HL-60 (cell line): ENCODE results near the gene CEP44.

ENCODE experiments used
- DNase-seq, 2 experiments: peaks; one replicate each; pipeline ENCODE4 v3.0.0-alpha.2; 2010 to 2020; ENCODE audit warnings: low read depth in 1 of 2, low spot score in 1 of 2
- H3K27ac ChIP-seq: fragments of 250-450 bp; sonication (Bioruptor Pico); replicated peaks from 2 replicates; pipeline ENCODE4 v1.5.1; 2020; ENCODE audit warnings: mild to moderate bottlenecking, moderate library complexity
- H3K27me3 ChIP-seq: fragments of 250-450 bp; sonication (Bioruptor Pico); 2 replicates; pipeline ENCODE4 v1.5.1; 2021; ENCODE audit warnings: mild to moderate bottlenecking, moderate library complexity; ENCODE audit not compliant: insufficient read depth, poor library complexity, severe bottlenecking
- H3K4me3 ChIP-seq: replicated peaks from 2 replicates; pipeline ENCODE4 v1.5.1; 2011; ENCODE audit warnings: mild to moderate bottlenecking, control low read depth, low read length; ENCODE audit not compliant: insufficient read depth
- CTCF ChIP-seq: IDR thresholded peaks from one replicate; pipeline ENCODE4 v1.5.1; 2011; ENCODE audit warnings: low read length, control low read depth, inconsistent platforms; ENCODE audit not compliant: insufficient read depth
- GABPA ChIP-seq: IDR thresholded peaks from 2 replicates; pipeline ENCODE4 v1.6.1; 2012; ENCODE audit warnings: low read depth
- POLR2AphosphoS5 ChIP-seq: IDR thresholded peaks from 2 replicates; pipeline ENCODE4 v1.6.1; 2012; ENCODE audit warnings: low read depth
- REST ChIP-seq: IDR thresholded peaks from 2 replicates; pipeline ENCODE4 v1.6.1; 2012; ENCODE audit warnings: low read depth; ENCODE audit not compliant: insufficient replicate concordance
- SPI1 ChIP-seq: IDR thresholded peaks from 2 replicates; pipeline ENCODE4 v1.6.1; 2012; ENCODE audit warnings: low read depth, mild to moderate bottlenecking, borderline replicate concordance
- long read RNA-seq: library from polyadenylated mRNA; unstranded; transcript quantifications from one replicate; pipeline ENCODE4 v2.0.0, GENCODE V29; 2020

CEP44 gene
- long read RNA-seq, full-length matches to known transcripts: 8 of 72 reads
- long read RNA-seq, partial matches to known transcripts: 29 of 72 reads
- long read RNA-seq, other reads (novel, unspliced or antisense): 35 of 72 reads

GRCh38 chr4:174283507-174284471 lies at the start of gene CEP44, which contains the start of gene FBXO8:
Gene CEP44, plus strand, starts transcription at chr4:174283911. Its CDS starts 15,211 bp downstream, at chr4:174299122.
Gene FBXO8, minus strand, starts transcription at chr4:174283667. Its CDS starts 20,575 bp downstream, at chr4:174263092.
- DNase-seq: peak; percentile 40 to 78
- Histone ChIP-seq H3K27me3 (no peaks in the 10 kb centered on the region), H3K4me3 (peak within 1 kb of the TSS; percentile 75), H3K27ac (peak within 1 kb of the TSS; percentile 99)
- TF ChIP-seq SPI1 (no peak), CTCF (no peak), POLR2AphosphoS5 (peak; percentile 88), GABPA (peak; percentile 87), REST (peak; percentile 61)

- no peaks in the 10 kb centered on the region for H3K27me3 ChIP-seq
- TF ChIP-seq GABPA (no peak), SPI1 (no peak), REST (no peak)
- H3K4me3 ChIP-seq: no peak overlapping the region
- H3K27ac ChIP-seq: no peak overlapping the region
- DNase-seq: no peak
These were observed 47.4 kb upstream of the CEP44 start for GRCh38 chr4:174236359-174236758.

GRCh38 chr4:174241162-174241561 lies 42.5 kb upstream of the CEP44 start:
- Histone ChIP-seq H3K27ac (no peak overlapping the region), H3K4me3 (no peak overlapping the region), H3K27me3 (no peaks in the 10 kb centered on the region)
- DNase-seq: no peak
- no peak for TF ChIP-seq CTCF
- TF ChIP-seq SPI1: no peak

GRCh38 chr4:174244441-174244840 lies 39.3 kb upstream of the CEP44 start:
- Histone ChIP-seq H3K4me3 (no peak overlapping the region), H3K27ac (no peak overlapping the region), H3K27me3 (no peaks in the 10 kb centered on the region)
- no peak for DNase-seq
- TF ChIP-seq REST (no peak), GABPA (no peak), POLR2AphosphoS5 (no peak), SPI1 (no peak), CTCF (no peak)
